HG02642 (cell line): ENCODE measurements around the gene SRC.

Experiments used
- ATAC-seq: cut with Tn5 transposase; IDR thresholded peaks from one replicate; pipeline ENCODE4 v1.9.1; 2021; ENCODE audit warnings: mild to moderate bottlenecking; ENCODE audit not compliant: unreplicated experiment, poor library complexity

Gene SRC

DNA sequence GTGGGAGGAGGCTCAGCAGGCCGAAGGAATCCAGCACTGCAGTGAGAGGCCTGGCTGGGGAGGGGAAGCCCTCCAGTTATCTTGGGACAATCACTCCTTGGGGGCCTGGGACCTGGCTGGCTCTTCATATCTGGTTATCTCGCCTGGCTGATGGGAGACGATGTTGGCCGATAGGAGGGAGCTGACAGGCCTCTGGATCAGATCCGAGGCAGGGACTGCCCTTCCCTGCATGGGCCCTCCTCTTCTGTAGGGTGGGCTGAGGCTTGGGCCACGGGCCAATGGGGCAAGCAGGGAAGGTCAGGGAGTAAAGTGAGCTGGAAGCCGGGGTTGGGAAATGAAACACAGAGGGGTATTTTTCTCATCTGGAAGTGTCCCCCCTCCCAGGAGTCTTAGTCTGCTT is 31.3 kb upstream of the SRC start:
- ATAC-seq, result no peak

DNA sequence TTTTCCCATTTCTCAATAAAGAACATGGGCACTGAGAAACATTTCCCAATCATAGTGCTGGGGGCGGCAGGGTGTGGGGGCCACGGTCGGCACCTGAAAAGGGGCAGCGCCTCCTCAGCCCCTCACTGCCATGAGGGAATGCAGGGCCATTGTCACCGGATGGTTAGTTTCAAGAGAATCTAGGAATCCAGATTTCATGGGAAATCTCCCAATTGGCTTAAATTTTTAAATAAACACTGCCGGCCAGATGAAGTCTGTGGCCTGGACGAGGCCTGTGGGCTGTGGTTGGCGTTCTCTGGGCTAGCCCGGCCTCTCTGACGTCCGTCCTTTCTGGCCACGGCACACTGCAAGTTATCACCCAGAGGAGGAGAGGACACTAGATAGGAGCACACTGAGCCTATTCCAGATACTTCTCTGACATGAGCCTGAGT is 30.9 kb upstream of the SRC start:
- ATAC-seq, result no peak

DNA sequence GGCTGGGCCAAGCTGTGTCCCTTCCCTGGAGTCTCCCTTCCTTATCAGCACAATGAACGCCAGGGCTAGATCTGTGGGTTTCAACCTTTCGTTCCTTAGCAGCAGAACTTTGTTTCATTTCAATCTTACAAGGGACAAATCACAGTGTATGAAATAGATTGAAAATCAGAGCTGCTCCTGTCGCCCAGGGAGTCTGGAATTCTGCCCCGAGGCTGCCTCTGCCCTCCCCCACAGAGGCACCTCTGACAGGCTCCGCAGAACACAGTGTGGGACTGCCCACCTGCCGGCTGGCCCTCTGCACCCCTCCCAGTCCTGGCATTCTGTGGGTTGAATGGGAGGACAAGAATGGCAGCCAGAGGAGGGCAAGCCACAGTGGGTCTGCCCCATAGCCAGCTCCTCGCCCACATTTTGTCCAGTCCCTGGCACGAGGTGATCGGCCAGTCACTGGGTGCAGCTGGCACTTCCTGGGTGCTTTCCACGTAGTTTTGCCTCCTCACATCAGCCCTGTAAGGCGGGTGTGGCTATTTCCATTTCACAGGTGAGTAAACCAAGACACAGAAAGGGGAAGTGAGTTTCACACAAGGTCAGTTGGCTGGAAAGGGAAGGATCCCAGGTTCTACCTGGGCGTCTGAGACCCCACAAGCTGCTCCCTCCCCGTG is 30.4 kb upstream of the SRC start:
- peak; percentile 33 for ATAC-seq

DNA sequence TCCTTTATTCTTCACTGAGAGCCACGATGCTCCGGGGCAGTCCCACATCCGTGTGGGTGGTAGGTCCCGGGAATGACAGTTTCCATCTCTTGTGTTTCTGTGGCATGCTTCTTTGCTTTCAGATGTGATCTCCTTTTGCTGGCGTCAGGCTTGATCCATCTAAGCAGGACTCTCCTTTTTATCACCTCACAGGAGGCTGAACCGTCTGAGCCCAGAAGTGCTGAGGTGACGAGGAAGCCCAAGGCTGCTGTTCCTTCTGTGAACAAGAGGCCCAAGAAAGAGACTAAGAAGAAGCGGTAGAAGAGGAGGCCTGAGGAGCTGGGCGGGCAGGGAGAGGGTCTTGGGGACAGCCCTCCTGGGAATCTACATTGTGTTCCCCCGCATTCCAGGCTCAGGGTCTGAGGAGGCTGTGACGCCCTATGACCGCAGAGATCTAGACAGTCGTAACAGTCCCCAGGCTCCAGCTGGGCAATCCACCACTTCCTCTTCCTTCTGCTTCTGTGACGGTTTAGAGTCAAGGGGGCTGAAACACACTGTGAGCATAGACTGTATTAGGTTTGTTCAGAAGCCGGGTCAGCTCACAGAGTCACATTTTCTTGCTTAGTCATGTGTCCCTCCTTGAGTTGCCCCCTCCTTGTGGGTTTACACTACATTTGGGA is 29.7 kb upstream of the SRC start:
- peak; percentile 77 for ATAC-seq

DNA sequence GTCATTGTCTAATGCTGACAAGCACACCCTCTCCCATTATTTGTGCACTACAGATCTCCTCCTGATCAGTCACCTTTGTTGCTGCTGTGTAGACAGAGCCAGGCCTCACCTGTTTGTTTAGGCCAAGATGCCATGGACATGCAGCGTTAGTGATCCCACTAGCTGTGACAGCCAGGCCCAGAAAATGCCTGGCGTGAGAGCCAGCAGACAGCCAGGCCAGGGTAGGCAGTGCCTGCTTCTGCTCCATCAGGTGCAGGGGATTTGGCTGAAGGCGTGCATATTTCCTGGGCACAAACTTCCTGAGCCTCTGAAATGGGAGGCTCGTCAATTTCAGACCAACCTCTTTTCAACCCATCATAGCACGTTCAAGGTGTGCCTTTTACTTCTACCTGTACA is 29.2 kb upstream of the SRC start:
- no peak for ATAC-seq

DNA sequence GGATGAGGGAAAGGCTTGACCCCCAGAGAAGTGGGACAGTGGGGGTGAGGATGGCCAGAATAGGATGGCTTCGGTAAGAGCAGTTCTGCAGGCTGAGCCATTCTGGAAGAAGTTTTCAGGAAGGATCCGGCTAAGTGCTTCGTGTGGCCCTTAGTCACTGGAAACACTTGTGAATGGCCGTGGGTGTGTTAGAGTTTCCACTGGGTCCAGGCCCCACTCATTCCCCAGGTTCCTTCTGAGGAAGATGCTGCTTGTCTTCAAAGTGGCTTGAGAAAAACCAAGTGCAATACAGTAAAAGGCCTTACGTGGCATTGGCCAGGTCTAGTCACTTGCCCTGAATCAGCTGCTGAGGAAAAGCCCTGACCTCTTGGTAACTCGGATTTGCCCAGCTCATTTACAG is 28.6 kb upstream of the SRC start:
- no peak for ATAC-seq

DNA sequence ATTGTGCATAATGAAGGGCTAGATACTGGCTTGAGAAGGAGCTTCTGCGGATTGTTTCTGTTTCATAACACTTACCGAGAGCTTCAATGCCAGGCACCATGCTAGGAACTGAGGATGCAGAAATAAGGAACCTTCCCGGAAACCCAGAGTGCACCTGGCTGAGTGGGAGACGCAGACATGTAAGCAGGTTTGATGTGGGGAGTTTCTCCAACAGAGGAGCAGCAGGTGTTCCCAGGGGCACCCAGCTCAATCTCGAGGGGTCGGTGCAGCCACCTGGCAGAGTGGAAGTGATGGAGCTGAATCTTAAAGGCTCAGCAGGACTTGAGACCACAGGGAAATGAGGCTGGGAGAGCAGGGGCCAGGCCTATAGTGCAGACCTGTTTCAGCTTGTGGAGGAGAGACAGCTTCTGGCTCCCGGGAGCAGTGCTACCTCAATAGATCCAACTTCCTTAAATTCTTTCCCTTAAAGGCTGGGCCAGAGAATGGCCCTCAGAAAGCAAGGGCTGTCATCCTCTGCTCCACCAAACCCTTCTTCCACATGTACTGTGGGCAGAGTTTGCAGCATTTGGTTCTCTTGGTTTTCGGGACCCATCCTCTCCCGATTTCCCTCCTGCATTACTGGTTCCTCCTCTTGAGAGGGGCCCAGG is 27.8 kb upstream of the SRC start:
- ATAC-seq, result no peak

DNA sequence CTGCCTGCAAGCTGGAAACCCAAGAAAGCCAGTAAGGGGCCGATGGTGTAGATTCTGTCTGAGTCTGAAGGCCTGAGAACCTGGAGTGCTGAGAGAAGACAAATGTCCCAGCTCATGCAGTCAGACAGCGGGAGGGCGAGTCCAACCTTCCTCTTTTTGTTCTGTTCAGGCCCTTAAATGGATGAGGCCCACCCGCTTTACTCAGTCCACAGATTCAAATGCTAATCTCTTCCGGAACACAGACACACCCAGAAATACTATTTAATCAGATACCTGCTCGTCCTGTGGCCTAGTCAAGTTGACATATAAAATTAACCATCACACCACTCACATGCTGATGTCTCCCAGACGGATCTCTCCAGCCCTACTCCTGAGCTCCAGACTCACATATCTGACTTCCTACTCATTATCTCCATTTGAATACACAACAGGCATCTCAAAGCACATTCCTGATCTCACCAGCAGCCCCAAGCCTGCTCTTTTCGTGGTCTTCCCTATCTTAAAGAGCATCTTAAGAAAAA is 26.7 kb upstream of the SRC start:
- no peak for ATAC-seq

DNA sequence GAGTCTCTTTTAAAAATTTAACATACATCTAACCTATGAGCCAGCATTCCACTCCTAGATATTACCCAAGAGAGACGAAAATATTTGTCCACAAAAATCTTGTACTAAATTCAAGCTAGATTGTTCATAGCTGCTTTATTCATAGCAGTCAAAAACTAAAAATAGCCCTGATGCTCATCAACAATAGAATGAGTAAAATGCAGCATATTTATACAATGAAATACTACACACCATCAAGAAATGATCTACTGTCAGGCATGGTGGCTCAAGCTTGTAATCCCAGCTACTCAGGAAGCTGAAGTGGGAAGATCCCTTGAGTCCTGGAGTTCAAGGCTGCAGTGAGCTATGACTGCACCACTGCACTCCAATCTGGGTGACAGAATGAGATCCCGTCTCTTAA is 22.0 kb upstream of the SRC start:
- ATAC-seq, result no peak

DNA sequence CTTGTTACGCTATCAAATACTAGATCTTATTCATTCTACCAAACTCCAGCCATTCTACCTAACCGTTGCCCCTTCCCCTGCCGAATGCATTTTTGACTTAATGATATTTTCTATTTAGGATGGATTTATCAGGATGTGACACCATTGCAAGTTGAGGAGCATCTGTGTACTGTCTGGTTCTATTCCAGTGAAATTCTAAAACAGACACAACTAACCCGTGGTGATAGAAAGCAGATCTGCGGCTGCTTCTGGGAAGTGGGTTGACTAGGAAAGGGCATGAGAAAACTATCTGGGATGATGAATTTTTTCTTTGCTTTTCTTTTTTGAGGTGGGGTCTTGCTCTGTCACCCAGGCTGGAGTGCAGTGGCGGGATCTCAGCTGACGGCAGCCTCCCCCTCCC is 20.7 kb upstream of the SRC start:
- no peak for ATAC-seq

DNA sequence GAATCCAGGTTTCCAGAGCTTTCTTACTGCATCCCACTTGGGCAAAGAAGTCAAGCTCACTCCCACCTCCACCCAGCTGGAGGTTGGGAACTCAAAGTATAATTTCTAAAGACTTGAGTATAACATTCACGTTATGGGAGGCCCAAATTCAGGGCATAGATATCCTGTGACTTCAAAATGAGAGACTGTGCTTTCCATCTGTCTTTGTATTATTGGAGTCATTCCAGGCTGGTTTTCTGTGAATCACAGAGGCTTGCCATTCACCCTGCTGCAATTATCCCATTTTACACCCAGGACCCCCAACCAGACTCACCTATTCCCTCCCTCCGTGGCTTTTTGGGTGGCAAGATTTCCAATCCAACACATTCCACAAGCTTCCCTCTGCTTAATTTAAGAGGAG is 19.3 kb upstream of the SRC start:
- no peak for ATAC-seq

DNA sequence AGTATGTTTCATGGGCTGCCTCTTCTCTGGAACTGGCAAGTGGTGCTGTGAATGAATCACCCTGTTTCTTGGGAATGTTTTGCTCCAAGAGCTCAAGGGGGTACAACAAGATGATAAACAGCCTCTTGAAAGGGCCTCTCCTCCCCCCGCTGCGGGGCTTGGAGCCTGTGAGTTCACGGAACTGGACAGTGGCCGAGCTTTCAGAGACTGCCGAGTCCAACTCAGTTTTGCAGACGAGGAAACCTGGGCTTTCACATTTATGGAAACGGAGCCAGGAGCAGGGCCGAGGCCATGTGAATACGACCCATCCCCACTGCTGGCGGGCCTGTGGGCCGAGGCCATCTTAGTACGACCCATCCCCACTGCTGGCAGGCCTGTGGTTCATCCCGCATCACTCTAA is 18.2 kb upstream of the SRC start:
- no peak for ATAC-seq

DNA sequence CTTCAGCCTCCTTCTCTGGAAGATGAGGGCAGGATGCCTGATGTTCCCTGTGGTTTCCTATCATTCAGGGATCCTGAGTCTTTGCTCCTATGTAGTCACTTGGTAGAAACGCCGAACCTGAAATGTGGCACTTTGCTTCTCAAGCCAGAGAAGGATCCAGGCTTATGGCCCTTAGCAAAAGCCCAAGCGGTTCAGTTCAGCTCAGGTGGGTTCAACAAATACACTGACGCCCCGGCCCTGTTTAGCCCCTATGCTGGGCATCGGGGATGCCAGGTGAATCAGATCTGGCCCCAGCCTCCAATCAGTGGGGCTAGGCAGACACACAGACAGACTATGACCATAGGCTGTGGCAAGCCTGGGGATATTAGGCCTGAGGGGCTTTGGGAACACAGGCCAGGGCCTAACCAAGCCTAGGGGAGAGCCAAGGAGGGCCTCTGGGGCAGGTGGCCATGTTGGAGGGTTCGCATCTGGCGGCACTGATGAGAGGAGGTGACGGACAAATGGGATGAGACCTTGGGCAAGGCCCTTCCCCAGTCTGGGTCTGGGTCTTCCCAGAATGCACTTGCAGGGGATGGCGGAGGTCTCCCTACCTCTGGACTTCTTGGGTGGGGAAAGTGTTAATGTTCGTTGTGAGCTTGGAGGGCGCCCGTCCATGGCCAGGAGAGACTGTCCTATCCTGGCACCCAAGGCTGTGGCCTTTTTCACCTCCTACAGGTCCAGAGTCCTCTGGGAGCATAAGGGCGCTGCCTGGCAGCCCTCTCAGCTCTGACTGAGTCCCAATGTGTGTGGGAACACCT is 17.6 kb upstream of the SRC start:
- ATAC-seq, result no peak

DNA sequence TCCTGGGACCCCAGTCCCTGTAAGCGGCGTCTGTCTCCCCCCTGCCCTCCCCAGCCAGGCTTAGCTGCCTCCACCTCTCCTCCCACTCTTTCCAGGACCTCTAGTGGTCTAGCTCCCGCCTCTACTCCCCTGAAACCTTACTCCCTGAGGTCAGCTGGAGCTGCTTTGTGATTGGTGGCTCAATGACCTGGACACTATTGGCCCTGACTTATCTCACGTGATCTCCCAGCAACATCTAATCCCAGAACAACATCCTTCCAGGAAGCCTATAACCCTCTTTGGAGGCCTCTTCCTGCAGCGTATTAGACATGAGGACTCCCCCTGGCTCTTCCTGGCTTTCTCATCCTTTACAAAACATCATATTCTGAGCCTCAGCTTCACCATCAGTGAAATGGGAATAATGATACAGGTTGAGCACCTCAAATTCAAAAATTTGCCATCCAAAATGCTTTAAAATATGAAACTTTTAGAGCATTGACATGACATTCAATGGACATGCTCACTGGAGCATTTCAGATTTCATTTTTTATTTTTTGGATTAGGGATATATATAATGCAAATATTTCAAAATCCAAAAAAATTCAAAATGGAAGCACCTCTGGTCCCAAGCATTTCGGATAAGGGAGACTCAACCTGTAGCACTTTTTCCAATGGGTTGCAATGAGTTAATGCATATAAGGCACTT is 16.3 kb upstream of the SRC start:
- ATAC-seq, result no peak

DNA sequence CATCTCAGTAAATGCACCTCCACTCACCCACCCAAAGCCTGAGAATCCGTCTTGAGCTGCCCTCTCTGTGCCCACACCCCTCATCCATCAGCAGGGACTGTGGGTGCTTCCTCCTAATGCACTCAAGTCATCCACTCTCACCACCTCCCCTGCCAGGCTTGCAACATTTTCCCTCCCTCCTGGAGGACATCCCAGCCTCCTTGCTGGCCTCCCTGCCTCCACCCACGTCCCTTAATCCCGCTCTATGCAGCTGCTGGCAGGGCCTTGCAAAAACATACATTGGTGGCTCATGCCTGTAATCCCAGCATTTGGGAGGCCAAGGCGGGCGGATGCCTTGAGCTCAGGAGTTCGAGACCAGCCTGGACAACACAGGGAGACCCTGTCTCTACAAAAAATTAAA is 15.6 kb upstream of the SRC start:
- no peak for ATAC-seq

DNA sequence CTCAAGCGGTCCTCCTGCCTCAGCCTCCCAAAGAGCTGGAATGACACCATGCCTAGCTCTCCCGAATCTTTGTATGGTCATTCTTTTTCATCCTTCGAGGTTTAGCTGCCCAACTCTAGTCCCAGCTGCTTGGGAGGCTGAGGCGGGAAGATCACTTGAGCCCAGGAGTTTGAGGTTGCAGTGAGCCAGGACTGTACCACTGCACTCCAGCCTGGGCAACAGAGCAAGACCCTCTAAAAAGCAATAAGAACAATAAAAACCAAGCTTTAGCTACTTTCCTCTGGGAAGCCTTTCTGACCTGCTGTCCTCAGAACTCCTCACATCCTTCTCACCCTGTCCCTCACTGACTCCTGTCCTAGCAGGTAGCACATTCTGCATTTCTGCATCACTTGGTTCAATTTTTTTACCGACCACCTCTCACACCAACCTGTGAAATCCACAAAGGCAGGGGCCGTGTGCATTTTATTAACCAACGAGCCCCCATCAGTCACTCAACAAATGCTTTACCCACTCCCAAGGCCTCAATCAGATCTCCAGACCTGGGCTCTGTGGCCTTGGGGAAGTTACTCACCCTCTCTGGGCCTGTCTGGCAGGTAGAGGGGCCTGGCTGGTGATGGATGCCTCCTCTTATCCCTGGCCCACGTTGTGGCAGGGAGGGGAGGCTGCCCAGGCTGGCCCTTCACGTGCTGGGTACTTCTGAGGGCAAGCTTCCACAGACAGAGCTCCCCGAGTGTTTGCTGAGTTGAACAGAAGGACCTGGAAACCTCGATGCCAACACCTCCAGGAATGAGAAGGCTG is 14.7 kb upstream of the SRC start:
- ATAC-seq, result no peak

DNA sequence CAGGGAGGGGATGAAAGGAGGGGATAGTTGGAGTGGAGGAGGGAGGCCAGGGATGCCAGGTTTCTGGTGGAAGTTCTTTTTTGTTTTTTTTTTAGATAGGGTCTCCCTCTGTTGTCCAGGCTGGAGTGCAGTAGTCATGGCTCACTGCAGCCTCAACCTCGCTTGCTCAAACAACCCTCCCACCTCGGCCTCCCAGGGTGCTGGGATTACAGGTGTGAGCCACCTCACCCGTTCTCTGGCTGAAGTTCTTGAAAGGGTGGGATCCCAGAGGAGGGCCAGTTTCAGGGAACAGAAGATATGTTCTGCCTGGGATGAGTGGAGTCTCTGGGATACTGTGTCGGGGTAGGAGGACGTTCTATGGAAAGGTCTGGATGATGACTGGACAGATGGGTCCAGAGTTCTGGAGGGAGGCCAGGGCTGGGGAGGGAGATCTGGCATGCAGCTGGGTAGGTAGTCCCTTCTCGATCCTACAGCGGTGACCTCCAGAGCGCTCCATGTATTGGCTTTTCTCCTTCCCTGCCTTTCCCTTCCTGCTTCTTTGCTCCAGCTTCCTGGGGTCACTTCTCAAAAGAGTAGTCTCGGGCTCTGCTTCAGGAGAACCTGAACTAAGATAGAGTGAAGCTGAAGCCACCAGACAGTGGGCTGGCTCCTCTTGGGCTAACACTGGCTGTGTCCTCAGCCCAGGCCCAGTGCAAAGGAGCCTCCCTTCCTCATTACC is 12.7 kb upstream of the SRC start:
- ATAC-seq, result no peak

DNA sequence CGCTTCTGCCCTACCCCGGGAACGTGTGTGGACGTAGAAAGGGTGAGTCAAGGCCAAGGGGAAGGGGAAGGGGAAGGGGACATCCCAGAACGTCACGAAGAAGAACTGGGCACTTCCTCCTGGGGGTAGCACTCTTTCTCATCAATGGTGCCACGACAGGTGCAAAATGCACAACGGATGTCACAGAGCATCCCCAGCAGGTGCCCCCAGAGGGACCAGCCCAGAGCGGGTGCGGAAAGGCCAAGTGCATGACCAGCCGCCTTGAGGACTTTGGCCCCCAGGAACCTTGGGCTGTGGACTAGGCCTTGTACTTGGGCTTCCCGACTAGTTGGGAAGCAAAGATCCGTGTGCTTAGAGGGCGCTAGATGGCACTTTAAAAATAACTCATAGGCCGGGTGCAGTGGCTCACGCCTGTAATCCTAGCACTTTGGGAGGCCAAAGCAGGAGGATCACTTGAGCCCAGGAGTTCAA is 12.1 kb upstream of the SRC start:
- ATAC-seq, result no peak

DNA sequence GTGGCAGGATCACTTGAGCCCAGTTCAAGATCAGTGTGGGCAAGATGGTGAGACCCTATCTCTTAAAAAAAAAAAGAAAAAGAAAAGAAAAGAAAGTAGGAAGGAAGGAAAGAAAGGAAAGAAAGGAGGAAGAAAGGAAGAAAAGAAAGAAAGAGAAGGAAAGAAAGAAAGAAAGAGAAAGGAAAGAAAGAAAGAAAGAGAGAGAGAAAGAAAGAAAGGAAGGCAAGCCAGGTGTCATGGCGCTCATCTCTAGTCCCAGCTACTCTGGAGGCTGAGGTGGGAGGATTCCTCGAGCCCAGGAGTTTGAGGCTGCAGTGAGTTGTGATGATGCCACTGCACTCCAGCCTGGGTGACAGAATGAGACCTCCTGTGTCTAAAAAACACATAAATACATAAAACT is 11.5 kb upstream of the SRC start:
- no peak for ATAC-seq
